C4-2B (cell line): ENCODE results near the gene JDP2.

ENCODE experiments used
- CTCF ChIP-seq: fragments of 450-650 bp; conservative IDR thresholded peaks from 2 replicates; pipeline ENCODE4 v1.5.1; 2017; ENCODE audit warnings: mild to moderate bottlenecking
- ZFX ChIP-seq: fragments of 450-650 bp; IDR thresholded peaks from 2 replicates; pipeline ENCODE4 v1.6.1; 2017

- TF ChIP-seq CTCF (no peak), ZFX (no peak)
Measured at GRCh38 chr14:75379930-75380270, 47.9 kb upstream of the JDP2 start.
